Transverse colon (tissue), 4 donors: ENCODE results near the gene ACTBL2.

Experiments
- EP300 ChIP-seq: sonication (generic); formaldehyde crosslinking; IDR thresholded peaks from one replicate; pipeline ENCODE4 v1.6.1; 2017; ENCODE audit warnings: antibody characterized with exemption, low read depth
- POLR2A ChIP-seq: fragments of 450-650 bp; IDR thresholded peaks from one replicate; pipeline ENCODE4 v1.6.1; 2016; ENCODE audit warnings: antibody characterized with exemption, mild to moderate bottlenecking, moderate library complexity
- POLR2AphosphoS5 ChIP-seq, 3 donors: sonication (generic); formaldehyde crosslinking; IDR thresholded peaks; one replicate each; pipeline ENCODE4 v1.6.1; 2016; ENCODE audit warnings: antibody characterized with exemption in 3 of 3
- TF ChIP-seq, protein P1 (sequence below), 5 experiments: fragments of 200-600 bp in 3 of 5; fragments of 450-650 bp in 2 of 5; sonication (generic) in 3 of 5; IDR thresholded peaks; 1 replicate in 2 of 5; 2 replicates in 3 of 5; pipeline ENCODE4 v1.5.1; 2016 to 2017; ENCODE audit warnings: antibody characterized with exemption in 5 of 5, inconsistent platforms in 3 of 5, mild to moderate bottlenecking in 2 of 5, moderate library complexity in 1 of 5

DNA sequence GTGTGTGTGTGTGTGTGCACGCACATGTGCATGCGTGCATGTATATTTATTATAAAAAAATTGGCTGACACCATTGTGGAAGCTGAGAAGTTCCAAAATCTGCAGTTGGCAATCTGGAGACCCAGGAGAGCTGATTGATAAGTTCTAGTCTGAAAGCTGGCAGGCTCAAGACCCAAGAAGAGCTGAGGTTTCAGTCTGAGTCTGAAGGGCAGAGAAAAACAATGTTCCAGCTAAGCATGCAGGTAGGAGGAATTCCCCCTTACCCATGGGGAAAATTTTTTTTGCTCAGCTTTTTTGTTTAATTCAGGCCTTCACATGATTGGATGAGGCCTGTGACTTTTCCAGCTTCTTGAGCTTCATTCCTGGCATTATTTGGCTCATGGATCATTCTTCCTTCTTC, 31.2 kb upstream of the ACTBL2 start:
- TF ChIP-seq, protein P1, sequence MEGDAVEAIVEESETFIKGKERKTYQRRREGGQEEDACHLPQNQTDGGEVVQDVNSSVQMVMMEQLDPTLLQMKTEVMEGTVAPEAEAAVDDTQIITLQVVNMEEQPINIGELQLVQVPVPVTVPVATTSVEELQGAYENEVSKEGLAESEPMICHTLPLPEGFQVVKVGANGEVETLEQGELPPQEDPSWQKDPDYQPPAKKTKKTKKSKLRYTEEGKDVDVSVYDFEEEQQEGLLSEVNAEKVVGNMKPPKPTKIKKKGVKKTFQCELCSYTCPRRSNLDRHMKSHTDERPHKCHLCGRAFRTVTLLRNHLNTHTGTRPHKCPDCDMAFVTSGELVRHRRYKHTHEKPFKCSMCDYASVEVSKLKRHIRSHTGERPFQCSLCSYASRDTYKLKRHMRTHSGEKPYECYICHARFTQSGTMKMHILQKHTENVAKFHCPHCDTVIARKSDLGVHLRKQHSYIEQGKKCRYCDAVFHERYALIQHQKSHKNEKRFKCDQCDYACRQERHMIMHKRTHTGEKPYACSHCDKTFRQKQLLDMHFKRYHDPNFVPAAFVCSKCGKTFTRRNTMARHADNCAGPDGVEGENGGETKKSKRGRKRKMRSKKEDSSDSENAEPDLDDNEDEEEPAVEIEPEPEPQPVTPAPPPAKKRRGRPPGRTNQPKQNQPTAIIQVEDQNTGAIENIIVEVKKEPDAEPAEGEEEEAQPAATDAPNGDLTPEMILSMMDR (IDR thresholded peaks at IDR 0.05): no peak
- TF ChIP-seq POLR2A (no peak), POLR2AphosphoS5 (IDR thresholded peaks at IDR 0.05) (no peak), EP300 (no peak)
